Activated naive CD8-positive, alpha-beta T cell (primary cell): ENCODE results near the gene CROCC.
"Not testable (repeated sequence)": the region's sequence is repeated elsewhere in the genome, so short reads cannot be mapped to it uniquely, and the experiment has no call there.

Experiments used
- H3K27ac Mint-ChIP-seq: one replicate; pipeline ENCODE4 v1.8.0; 2021; ENCODE audit warnings: mixed read lengths
- H3K27me3 Mint-ChIP-seq: one replicate; pipeline ENCODE4 v1.8.0; 2021; ENCODE audit warnings: mixed read lengths
- H3K36me3 Mint-ChIP-seq: one replicate; pipeline ENCODE4 v1.8.0; 2021; ENCODE audit warnings: mixed read lengths
- H3K4me1 Mint-ChIP-seq: one replicate; pipeline ENCODE4 v1.8.0; 2021; ENCODE audit warnings: low read depth, mixed read lengths
- H3K4me3 Mint-ChIP-seq: one replicate; pipeline ENCODE4 v1.8.0; 2021; ENCODE audit warnings: mild to moderate bottlenecking, mixed read lengths
- H3K9me3 Mint-ChIP-seq: one replicate; pipeline ENCODE4 v1.8.0; 2021; ENCODE audit warnings: low read depth, mixed read lengths

The CROCC gene, protein sequence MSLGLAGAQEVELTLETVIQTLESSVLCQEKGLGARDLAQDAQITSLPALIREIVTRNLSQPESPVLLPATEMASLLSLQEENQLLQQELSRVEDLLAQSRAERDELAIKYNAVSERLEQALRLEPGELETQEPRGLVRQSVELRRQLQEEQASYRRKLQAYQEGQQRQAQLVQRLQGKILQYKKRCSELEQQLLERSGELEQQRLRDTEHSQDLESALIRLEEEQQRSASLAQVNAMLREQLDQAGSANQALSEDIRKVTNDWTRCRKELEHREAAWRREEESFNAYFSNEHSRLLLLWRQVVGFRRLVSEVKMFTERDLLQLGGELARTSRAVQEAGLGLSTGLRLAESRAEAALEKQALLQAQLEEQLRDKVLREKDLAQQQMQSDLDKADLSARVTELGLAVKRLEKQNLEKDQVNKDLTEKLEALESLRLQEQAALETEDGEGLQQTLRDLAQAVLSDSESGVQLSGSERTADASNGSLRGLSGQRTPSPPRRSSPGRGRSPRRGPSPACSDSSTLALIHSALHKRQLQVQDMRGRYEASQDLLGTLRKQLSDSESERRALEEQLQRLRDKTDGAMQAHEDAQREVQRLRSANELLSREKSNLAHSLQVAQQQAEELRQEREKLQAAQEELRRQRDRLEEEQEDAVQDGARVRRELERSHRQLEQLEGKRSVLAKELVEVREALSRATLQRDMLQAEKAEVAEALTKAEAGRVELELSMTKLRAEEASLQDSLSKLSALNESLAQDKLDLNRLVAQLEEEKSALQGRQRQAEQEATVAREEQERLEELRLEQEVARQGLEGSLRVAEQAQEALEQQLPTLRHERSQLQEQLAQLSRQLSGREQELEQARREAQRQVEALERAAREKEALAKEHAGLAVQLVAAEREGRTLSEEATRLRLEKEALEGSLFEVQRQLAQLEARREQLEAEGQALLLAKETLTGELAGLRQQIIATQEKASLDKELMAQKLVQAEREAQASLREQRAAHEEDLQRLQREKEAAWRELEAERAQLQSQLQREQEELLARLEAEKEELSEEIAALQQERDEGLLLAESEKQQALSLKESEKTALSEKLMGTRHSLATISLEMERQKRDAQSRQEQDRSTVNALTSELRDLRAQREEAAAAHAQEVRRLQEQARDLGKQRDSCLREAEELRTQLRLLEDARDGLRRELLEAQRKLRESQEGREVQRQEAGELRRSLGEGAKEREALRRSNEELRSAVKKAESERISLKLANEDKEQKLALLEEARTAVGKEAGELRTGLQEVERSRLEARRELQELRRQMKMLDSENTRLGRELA (N-terminal part only)

DNA sequence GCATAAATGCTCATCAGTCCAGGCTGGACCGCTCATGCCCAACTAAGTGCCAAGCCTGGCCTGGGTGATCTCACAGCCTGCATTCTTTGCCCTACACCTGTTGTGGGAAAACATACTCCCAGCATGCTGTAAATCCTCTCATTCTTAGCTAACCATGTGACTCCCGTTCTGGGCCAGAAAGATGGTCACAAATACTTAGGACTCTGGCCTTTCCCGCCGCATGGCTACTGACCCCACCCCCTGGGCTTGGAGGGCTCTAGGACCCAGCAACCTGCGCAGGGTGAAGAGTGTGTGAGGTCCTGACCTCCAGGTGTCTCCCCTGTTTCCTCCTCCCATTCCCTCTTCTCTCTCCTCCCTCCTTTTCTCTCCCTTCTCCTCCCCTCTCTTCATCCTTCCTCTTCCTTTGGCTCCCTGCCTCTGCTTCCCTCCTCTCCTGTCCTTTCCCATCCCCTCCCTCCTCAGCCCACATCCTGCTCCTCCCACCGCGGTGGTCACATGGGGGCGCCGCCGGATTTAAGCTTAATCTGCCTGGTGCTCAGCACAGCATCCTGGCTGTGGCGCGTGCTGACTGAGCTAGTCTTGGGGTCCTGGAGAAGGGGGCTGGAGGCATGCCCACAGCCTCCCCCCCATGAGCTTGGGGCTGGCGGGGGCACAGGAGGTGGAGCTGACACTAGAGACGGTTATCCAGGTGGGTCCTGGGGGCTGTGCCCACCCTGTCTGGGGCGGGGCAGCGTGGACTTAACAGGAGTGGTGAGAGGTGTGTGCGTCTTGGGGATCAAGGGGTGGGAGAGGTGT is at the start of gene CROCC:
CROCC (plus strand) TSS at position 541 of the 795 bp plus-strand sequence; CDS start at position 629, 88 bp downstream.
- H3K9me3 Mint-ChIP-seq, result no peaks in the 10 kb centered on the region
- no peaks in the 10 kb centered on the region for H3K36me3 Mint-ChIP-seq
- H3K27ac Mint-ChIP-seq, result peak within 1 kb of the TSS; percentile 54

DNA sequence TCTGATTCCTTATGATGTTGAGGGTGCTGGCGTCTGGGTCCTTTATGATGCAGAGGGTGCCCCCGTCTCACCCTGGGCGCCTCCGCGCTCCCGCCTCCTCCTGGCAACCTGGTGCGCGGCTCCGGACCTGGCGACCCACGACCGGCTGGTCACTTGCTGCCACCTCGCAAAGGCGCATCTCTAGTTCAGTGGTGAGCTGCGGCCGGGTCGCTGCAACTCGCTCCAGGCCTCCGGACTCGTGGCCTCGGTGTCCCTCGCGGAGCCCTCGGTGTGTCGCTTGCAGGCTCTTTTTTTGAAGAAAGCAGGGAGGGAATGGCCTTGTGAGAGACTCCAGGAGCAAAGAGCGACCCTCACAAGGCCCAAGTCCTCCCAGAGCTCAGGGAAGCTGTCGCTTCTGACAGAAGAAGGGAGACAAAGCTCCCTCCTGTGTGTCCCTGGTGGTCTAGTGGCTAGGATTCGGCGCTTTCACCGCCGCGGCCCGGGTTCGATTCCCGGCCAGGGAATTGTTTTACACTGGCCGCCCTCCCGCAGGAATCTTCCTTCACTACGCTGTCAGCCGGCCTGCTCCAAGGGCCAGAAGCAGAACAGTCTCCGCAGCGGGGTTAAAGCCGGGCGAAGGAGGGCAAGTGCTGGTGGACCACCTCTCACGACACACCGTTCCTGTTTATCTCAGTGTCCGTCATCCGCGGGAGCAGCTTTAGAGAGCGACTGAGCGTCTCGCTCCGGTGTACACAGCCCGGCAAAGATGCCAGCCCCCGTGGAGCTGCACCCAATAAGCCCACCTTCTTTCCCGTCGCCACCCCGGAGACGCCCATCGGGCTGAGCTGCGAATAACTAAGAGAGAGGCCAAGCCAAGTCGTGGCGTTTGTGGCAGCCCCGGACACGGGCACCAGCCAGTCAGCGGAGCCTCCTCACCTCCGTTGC is 49.3 kb upstream of the CROCC start:
- not testable (repeated sequence) for H3K36me3 Mint-ChIP-seq, H3K9me3 Mint-ChIP-seq, H3K4me1 Mint-ChIP-seq
- Mint-ChIP-seq H3K4me3 (peak overlapping the region; percentile 81), H3K27ac (peak overlapping the region; percentile 76), H3K27me3 (peaks cover 14% of the 10 kb centered on the region)

More for the DNA sequence above, at the start of gene CROCC:
- Mint-ChIP-seq H3K4me3 (peak within 1 kb of the TSS; percentile 81), H3K27me3 (no peaks in the 10 kb centered on the region), H3K4me1 (peaks cover 28% of the 10 kb centered on the region)

DNA sequence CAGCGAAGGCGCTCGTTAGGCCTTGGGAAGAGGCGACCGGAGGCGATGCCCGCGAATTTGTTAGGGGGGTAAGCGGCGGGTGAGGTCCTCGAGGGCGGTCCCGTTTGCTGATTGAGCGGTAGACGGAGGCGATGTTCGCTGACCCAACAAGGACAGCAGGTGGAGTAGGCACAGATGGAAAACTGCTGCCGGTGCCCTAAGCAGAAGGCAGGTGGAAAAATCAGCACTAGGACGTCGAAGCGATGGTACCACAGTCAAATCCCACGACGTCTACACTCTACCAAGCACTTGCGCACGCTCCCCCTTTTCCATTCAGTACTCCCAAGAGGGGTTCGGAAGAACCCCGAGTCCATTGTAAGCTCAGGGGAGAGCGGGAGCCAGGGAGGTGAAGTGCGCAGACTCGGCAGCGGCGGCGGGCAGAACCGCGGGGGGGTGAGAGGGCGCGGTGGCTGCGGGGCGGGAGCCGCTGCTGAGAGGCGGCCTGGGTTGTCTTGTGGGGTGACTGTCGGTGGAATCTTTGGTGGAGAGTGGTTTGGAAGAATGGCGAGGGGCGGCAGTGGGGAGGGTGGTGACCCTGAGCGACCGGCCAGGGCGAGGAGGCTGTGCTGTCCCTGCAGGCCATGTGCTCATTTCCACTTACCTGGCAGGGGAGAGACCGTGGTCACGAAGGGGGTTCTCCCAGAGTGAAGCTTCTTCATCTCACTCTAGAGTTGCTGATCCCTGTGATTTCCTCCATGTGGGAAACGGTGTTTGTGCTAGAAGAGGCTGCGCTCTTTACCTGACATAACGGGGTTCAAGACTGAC is 48.5 kb upstream of the CROCC start:
- not testable (repeated sequence) for H3K4me1 Mint-ChIP-seq, H3K36me3 Mint-ChIP-seq, H3K9me3 Mint-ChIP-seq
- H3K27ac Mint-ChIP-seq, result peak overlapping the region; percentile 76
- peaks cover 14% of the 10 kb centered on the region for H3K27me3 Mint-ChIP-seq
- peak overlapping the region; percentile 81 for H3K4me3 Mint-ChIP-seq

DNA sequence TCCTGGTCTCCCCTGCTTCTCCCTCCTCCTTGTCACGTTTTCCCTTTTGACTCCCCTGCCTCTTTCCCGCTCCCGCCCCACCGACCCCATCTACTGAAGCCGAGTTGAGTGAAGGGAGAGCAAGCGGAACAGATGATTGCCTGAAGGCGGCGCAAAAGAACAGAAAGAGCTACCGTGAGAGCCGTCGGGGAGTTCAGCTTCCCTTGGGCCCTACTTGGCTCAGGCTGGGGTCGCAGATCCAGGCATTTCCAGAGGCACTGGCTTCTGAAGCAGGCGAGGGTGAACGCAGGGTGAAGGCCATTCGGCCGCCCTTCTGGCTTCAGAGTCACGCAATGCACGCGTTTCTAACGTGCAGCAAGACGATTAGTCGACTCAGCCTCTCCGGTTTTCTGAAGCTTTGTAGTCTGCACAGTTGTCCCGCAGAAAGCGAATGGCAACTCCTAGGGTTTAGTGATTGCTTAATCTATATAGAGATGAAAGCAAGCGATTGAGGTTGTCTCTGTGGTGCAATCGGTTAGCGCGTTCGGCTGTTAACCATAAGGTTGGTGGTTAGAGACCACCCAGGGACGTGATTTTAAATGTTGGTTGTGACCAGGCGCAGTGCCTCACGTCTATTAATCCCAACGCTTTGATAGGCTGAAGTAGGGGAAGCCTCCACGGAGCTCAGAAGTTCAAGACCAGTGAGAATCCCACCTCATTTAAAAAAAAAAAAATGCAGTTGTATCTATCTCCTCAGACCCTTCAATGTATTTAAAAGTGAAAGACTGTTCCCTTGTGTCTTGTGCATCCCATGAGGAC is 46.6 kb upstream of the CROCC start:
- H3K27me3 Mint-ChIP-seq, result peaks cover 15% of the 10 kb centered on the region
- H3K4me1 Mint-ChIP-seq, H3K9me3 Mint-ChIP-seq, H3K27ac Mint-ChIP-seq, H3K4me3 Mint-ChIP-seq, H3K36me3 Mint-ChIP-seq: not testable (repeated sequence)

DNA sequence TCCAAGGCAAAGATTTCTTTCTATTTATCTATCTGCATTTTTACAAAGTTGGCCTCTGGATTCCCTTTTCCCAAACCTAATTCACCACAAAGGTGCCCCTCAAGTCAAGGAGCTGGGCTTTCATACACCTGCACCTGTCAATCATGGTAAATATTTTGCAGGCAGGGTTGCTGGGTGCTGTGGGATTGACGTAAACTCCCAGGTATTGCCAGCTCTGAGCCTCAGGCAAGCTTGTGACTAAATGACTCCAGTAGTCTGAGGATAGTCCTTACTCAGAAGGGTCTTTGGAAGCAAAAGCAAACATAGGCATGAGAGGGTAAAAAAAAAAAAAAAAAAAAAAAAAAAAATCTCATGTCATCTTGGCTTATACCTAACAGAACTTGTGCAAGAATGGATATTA is 40.0 kb upstream of the CROCC start:
- H3K9me3 Mint-ChIP-seq, H3K4me1 Mint-ChIP-seq, H3K27ac Mint-ChIP-seq, H3K4me3 Mint-ChIP-seq, H3K36me3 Mint-ChIP-seq: not testable (repeated sequence)
- peaks cover 12% of the 10 kb centered on the region for H3K27me3 Mint-ChIP-seq

DNA sequence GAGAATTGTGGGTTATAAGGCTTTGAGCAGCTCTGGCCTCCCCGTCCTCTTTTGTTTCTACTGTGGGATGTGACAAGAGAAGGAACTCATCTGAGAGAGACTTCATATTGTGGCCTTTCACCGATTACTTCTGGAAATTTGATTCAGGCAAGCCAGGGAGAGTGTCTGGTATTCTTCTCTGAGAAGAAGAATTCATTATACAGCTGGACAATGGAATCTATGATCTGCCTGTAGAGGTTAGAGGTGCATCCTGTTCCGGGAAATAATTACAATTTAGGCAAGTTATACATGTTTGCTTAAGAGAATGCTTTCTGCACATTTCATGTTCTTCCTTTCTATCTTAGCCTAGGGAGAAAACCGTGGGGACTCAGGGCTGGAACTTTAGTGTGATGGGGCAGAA is 38.7 kb upstream of the CROCC start:
- Mint-ChIP-seq H3K36me3 (peaks cover 3% of the 10 kb centered on the region), H3K4me3 (no peak overlapping the region), H3K27ac (no peak overlapping the region), H3K9me3 (no peaks in the 10 kb centered on the region), H3K27me3 (peaks cover 10% of the 10 kb centered on the region), H3K4me1 (no peaks in the 10 kb centered on the region)

DNA sequence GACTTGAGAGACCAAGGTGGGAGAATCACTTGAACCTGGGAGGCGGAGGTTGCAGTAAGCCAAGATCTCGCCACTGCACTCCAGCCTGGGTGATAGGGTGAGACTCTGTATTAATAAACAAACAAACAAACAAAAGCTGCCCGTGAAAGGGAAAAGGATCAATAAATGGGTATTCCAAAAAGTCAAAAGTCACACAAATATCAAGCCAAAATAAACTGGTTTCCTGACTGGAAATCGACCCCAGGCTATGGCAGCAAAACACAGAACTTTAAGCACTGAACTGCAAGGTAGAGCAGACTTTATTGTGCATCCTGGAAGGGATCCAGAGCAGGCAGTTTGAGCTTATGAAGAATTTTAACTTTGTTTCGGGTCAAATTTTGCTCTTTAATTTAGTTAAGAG is 37.2 kb upstream of the CROCC start:
- H3K36me3 Mint-ChIP-seq, H3K27ac Mint-ChIP-seq, H3K4me3 Mint-ChIP-seq, H3K9me3 Mint-ChIP-seq: not testable (repeated sequence)
- Mint-ChIP-seq H3K27me3 (peaks cover 10% of the 10 kb centered on the region), H3K4me1 (peaks cover 13% of the 10 kb centered on the region)

DNA sequence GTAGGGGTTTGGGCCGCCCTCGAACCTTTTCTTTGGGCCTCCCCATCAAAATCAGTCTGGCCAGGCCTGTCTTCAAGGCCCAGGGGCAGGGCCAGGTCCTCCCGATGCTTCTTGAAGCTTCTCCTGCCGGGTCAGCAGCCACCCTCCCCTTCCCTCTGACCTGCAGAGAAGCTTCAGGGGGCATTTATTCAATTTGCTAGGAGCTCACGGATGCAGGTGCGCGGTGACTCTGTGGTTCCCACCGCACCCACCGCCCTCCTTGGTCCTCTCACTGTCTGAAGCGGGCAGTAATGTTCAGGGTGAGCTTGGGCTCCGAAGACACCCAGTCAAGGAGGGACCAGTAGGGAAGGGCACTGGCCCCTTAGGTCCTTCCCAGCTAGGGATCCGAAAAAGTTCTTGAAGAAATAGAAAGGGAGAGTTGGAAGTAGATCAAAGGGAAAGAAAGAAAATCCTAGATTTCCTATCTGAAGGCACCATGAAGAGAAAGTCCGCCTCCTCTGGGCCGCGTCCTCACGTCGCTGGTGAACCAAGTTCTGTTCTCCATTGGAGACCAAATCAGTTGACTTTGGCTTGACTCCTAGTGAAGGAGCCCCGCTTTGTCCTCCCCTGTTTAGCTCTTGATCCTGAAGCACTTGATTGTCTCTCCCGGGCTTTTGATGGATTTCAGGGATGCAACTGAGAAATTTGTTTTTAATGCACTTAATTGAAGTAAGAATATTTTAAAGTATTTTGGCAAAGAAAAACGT is 34.7 kb upstream of the CROCC start:
- no peak overlapping the region for H3K4me3 Mint-ChIP-seq
- H3K4me1 Mint-ChIP-seq, result peaks cover 21% of the 10 kb centered on the region
- H3K36me3 Mint-ChIP-seq, result no peaks in the 10 kb centered on the region
- H3K9me3 Mint-ChIP-seq, result no peaks in the 10 kb centered on the region
- H3K27ac Mint-ChIP-seq, result no peak overlapping the region
- peaks cover 4% of the 10 kb centered on the region for H3K27me3 Mint-ChIP-seq

DNA sequence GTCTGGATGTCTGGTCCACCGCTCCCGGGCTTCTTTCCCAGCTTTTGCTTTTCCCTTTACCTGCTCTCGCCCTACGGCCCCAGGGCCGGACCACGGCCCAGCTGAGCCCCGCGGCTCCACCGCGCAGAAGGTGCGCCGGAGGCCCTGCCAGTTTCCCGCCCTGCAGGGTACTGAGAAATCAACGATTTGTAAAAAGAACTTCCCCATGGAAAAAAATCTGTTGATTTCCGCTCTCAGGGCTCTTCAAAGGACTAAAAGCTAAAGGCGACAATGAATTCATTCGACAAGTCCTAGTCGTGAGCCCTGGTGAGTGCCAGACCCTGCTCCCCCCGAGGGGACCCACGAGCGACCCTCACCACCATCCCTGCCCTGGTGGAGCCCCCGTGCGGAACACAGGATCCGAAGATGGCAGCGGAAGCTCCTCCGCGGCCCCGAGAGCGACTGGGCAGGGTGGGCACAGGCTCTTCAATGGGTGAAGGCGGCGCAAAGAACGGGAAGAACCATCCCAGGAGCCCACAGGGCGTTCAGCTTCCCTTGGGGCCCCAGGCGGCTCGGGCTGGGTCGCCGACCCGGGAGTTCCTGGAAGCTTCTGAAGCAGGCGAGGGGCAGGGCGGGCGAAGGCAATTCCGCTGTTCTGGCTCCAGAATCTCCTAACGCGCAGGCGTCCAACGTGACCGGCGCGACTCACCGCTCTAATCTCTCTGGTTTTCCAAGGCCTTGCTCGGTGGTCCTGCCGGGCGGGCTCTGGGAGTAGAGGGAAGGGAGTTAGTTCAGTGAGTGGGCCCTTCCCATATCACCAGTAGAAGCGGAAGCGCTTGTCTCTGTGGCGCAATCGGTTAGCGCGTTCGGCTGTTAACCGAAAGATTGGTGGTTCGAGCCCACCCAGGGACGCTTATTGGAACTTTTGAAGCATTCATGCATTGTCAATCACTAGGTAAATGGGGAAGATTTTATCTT is 32.6 kb upstream of the CROCC start:
- Mint-ChIP-seq H3K27ac (peak overlapping the region; percentile 95), H3K27me3 (no peaks in the 10 kb centered on the region), H3K9me3 (no peaks in the 10 kb centered on the region), H3K4me1 (peaks cover 21% of the 10 kb centered on the region), H3K36me3 (no peaks in the 10 kb centered on the region), H3K4me3 (peak overlapping the region; percentile 92)

DNA sequence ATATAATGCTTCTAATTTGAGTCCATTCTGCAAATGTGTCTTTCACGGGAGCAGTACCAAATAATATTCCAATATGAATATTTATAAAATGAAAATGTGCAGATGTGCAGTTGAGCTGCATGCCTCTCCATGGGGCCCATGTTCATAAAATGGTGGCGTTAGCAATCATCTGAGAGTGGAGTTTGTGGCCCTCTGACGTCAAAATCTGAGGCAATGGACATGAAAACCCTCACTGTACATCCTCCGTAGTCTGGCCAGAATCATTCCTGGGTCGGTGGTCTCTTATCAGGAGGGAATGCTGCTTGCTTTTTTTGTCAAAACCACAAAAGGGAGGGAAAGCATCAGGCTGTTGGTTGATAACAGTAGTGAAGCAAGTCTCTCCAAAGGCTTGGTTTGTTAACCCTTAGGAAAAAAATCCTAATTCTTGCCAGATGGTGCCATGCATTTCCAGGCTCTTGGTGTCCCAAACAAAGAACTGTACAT is 31.2 kb upstream of the CROCC start:
- H3K4me1 Mint-ChIP-seq, result peaks cover 32% of the 10 kb centered on the region
- not testable (repeated sequence) for H3K36me3 Mint-ChIP-seq, H3K27me3 Mint-ChIP-seq, H3K27ac Mint-ChIP-seq, H3K9me3 Mint-ChIP-seq
- peak overlapping the region; percentile 92 for H3K4me3 Mint-ChIP-seq

DNA sequence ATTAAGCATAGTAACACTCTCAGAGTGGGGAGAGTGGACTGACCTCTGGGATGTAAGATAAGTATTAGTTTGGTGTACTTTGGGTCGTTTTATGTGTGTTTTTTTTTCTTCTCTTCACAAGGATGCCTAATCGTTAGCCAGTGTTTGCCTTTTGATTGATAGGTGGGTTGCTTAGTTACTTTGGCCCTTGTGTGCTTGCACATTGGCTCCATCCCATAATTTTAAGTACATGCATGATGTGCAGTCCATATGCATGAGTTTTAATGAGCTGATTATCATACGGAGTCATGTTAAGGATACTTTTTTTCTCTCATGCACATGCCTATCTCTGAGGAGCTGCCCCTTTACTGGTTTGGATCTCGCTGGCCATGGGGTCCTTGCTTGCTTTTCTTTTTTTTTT is 30.7 kb upstream of the CROCC start:
- H3K4me3 Mint-ChIP-seq, result peak overlapping the region; percentile 19
- H3K9me3 Mint-ChIP-seq, H3K36me3 Mint-ChIP-seq, H3K27me3 Mint-ChIP-seq, H3K27ac Mint-ChIP-seq: not testable (repeated sequence)
- H3K4me1 Mint-ChIP-seq, result peaks cover 32% of the 10 kb centered on the region
